Measurements from ENCODE around the gene UBASH3A. TPM values are rescaled to one million over a fixed set of nuclear protein-coding genes. Genes with fewer than 3 reads are reported as not detected.

Gene UBASH3A
- total RNA-seq, 1 donor from 2014 or later, result not detected

- DNase-seq (ENCODE audit: low spot score), result no peak
- Histone ChIP-seq H3K27me3 (no peaks in the 10 kb centered on the region), H3K27ac (no peak overlapping the region), H3K79me2 (ENCODE audit: low read depth) (no peaks in the 10 kb centered on the region), H3K9ac (no peak overlapping the region), H3K9me3 (ENCODE audit: low read depth) (no peaks in the 10 kb centered on the region), H3K36me3 (no peaks in the 10 kb centered on the region), H4K20me1 (ENCODE audit: low read depth) (no peaks in the 10 kb centered on the region), H3K4me1 (peaks cover 16% of the 10 kb centered on the region), H3K4me3 (no peak overlapping the region), H3K4me2 (no peak overlapping the region), H2AFZ (replicated peaks) (no peak overlapping the region), H3F3A (ENCODE audit: low read depth) (no peaks in the 10 kb centered on the region)
- Mint-ChIP-seq H3K9me3 (no peaks in the 10 kb centered on the region), H3K36me3 (no peaks in the 10 kb centered on the region), H3K27me3 (ENCODE audit: insufficient read depth, low read depth) (peaks cover 7% of the 10 kb centered on the region), H3K27ac (no peak overlapping the region), H3K4me1 (peaks cover 23% of the 10 kb centered on the region), H3K4me3 (no peak overlapping the region)
- TF ChIP-seq CTCF (IDR thresholded peaks at IDR 0.05), result no peak
- TF ChIP-seq EZH2phosphoT487 (IDR thresholded peaks at IDR 0.05), result no peak
- TF ChIP-seq EZH2 (IDR thresholded peaks at IDR 0.05), result no peak
Observed at GRCh38 chr21:42400525-42400924, 3.2 kb upstream of the UBASH3A start.

- Mint-ChIP-seq H3K4me1 (peaks cover 24% of the 10 kb centered on the region), H3K27ac (no peak overlapping the region), H3K4me3 (no peak overlapping the region), H3K27me3 (ENCODE audit: insufficient read depth, low read depth) (peaks cover 9% of the 10 kb centered on the region), H3K36me3 (no peaks in the 10 kb centered on the region), H3K9me3 (no peaks in the 10 kb centered on the region)
- no peaks in the 10 kb centered on the region for H3F3A ChIP-seq (ENCODE audit: low read depth)
- H3K36me3 ChIP-seq, result no peaks in the 10 kb centered on the region
- H3K9ac ChIP-seq, result no peak overlapping the region
- H3K4me3 ChIP-seq, result no peak overlapping the region
- no peaks in the 10 kb centered on the region for H3K27me3 ChIP-seq
- no peak for TF ChIP-seq EZH2 (IDR thresholded peaks at IDR 0.05)
- no peak for TF ChIP-seq EZH2phosphoT487 (IDR thresholded peaks at IDR 0.05)
- no peak for TF ChIP-seq CTCF (IDR thresholded peaks at IDR 0.05)
- no peaks in the 10 kb centered on the region for H4K20me1 ChIP-seq (ENCODE audit: low read depth)
- no peaks in the 10 kb centered on the region for H3K9me3 ChIP-seq (ENCODE audit: low read depth)
- no peaks in the 10 kb centered on the region for H3K79me2 ChIP-seq (ENCODE audit: low read depth)
- H2AFZ ChIP-seq (replicated peaks), result no peak overlapping the region
- no peak overlapping the region for H3K27ac ChIP-seq
- no peak overlapping the region for H3K4me2 ChIP-seq
- no peak for DNase-seq (ENCODE audit: low spot score)
- H3K4me1 ChIP-seq, result peaks cover 16% of the 10 kb centered on the region
Observed at GRCh38 chr21:42401154-42401553, 2.5 kb upstream of the UBASH3A start.

- Mint-ChIP-seq H3K9me3 (no peaks in the 10 kb centered on the region), H3K36me3 (no peaks in the 10 kb centered on the region), H3K4me3 (no peak overlapping the region), H3K4me1 (peaks cover 24% of the 10 kb centered on the region), H3K27ac (no peak overlapping the region), H3K27me3 (ENCODE audit: insufficient read depth, low read depth) (peaks cover 9% of the 10 kb centered on the region)
- TF ChIP-seq EZH2 (IDR thresholded peaks at IDR 0.05) (no peak), EZH2phosphoT487 (IDR thresholded peaks at IDR 0.05) (no peak), CTCF (IDR thresholded peaks at IDR 0.05) (no peak)
- Histone ChIP-seq H2AFZ (replicated peaks) (no peak overlapping the region), H3K4me3 (no peak overlapping the region), H3K9me3 (ENCODE audit: low read depth) (no peaks in the 10 kb centered on the region), H4K20me1 (ENCODE audit: low read depth) (no peaks in the 10 kb centered on the region), H3K27me3 (no peaks in the 10 kb centered on the region), H3K4me1 (peaks cover 16% of the 10 kb centered on the region), H3K9ac (no peak overlapping the region), H3K36me3 (no peaks in the 10 kb centered on the region), H3K4me2 (no peak overlapping the region), H3F3A (ENCODE audit: low read depth) (no peaks in the 10 kb centered on the region), H3K79me2 (ENCODE audit: low read depth) (no peaks in the 10 kb centered on the region), H3K27ac (no peak overlapping the region)
- no peak for DNase-seq (ENCODE audit: low spot score)
Observed at GRCh38 chr21:42401820-42402251, 1.9 kb upstream of the UBASH3A start.
